Measurements from ENCODE around the gene SPINT4.
"Not testable (repeated sequence)": the region's sequence is repeated elsewhere in the genome, so short reads cannot be mapped to it uniquely, and the experiment has no call there.

Gene SPINT4

GRCh38 chr20:45722047-45722446 lies at the start of gene SPINT4:
Gene SPINT4 (plus strand): TSS chr20:45722347. CDS start chr20:45722368, 21 bp downstream.
- no peak for ATAC-seq

DNA sequence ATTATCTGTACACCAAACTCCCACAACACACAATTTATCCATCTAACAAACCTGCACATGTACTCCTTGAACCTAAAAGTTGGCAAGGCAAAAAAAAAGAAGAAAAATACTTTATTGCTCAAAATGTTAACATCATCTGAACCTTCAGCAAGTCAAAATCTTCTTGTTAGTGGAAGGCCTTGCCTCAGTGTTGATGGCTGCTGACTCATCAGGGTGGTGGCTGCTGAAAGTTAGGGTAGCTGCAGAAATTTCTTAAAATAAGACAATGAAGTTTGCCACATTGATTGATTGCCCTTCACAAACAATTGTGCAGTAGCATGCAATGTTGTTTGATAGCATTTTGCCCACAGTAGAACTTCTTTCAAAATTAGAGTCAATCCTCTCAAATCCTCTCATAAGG lies 49.4 kb upstream of the SPINT4 start:
- no peak for ATAC-seq

GRCh38 chr20:45679650-45680049 lies 42.5 kb upstream of the SPINT4 start:
- ATAC-seq = no peak

- ATAC-seq = no peak
Observed at GRCh38 chr20:45685896-45686295, 36.3 kb upstream of the SPINT4 start.

DNA sequence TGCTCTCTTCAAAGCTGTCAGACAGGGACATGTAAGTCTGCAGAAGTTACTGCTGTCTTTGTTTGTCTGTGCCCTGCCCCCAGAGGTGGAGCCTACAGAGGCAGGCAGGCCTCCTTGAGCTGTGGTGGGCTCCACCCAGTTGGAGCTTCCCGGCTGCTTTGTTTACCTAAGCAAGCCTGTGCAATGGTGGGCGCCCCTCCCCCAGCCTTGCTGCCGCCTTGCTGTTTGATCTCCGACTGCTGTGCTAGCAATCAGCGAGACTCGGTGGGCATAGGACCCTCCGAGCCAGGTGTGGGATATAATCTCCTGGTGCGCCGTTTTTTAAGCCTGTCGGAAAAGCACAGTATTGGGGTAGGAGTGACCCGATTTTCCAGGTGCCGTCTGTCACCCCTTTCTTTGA lies 28.8 kb upstream of the SPINT4 start:
- ATAC-seq = not testable (repeated sequence)

- no peak for ATAC-seq
Observed at GRCh38 chr20:45695496-45695895, 26.7 kb upstream of the SPINT4 start.

DNA sequence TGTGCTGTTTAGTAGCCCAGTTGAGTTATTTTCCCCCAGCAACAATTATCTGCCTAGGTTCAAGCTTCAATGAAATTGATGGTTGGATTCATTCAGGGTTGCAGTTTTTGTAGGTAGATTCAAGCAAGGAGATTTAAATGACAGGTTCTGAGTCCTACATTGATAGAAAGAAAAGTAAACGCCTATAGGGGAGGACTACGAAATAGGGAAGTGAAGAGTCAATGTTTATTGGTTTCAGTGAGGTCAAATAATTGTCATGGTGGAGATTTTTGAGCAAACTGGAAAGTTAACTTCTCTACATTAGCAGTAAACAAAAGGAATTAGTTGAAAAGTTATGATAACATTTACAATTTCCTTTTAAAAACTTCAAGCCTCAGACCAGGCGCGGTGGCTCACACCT lies 21.0 kb upstream of the SPINT4 start:
- ATAC-seq = no peak

DNA sequence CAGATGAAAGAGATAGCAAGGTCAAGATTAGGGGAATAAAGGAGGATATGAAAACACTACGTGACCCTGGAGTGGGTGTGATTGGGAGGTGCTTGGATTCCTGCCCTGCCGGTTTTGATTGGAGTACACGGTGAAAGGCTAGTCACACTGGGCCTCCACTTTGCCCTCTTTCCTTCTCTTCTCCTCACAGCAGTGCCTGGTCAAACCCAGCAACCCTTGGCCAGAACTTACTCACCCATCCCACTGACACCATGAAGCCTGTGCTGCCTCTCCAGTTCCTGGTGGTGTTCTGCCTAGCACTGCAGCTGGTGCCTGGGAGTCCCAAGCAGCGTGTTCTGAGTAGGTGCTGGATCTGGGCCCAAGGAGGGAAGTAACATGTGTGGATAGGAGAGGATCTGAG lies 20.3 kb upstream of the SPINT4 start, which contains the start of gene WFDC13:
Gene WFDC13, plus strand, starts transcription at position 166 of the 400 bp plus-strand sequence. Its CDS starts 86 bp downstream, at position 252.
- no peak for ATAC-seq

GRCh38 chr20:45704969-45705637 lies 17.0 kb upstream of the SPINT4 start, which contains the start of gene WFDC10B:
Gene WFDC10B (minus strand): TSS chr20:45705019. CDS start chr20:45685992, 19,027 bp downstream.
- ATAC-seq = no peak

- not testable (repeated sequence) for ATAC-seq
Observed at GRCh38 chr20:45716141-45716688, 5.9 kb upstream of the SPINT4 start.

GRCh38 chr20:45725134-45725533 lies 3.0 kb downstream of the SPINT4 start:
- no peak for ATAC-seq

- ATAC-seq = no peak
Observed at GRCh38 chr20:45727044-45727443, 4.9 kb downstream of the SPINT4 start.

DNA sequence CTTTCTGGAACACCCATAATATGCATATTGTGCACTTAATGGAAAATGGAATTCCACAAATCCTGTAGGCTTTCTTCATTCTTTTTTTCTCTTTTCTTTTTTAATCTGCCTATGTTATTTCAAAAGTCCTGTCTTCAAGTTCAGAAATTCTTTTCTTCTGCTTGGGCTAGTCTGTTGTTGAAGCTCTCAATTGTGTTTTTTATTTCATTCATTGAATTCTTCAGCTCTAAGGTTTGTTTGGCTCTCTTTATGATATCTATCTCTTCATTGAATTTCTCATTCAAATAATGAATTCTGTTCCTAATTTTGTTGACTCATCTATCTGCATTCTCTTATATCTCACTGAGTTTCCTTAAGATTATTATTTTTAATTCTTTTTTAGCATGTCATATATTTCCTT lies 10.1 kb downstream of the SPINT4 start:
- no peak for ATAC-seq

DNA sequence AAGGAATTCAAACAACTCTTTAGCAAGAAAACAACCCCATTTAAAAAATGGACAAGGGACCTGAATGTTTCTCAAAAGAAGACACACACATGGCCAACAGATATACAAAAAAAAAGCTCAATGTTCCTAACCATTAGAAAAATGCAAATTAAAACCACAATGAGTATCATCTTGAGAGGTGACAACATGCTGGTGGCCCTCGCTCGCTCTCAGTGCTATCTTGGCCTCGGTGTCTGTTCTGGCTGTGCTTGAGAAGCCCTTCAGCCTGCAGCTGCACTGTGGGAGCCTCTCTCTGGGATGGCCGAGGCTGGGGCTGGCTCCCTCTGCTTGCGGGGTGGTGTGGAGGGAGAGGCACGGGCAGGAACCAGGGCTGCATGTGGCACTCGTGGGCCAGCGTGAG lies 13.4 kb downstream of the SPINT4 start:
- no peak for ATAC-seq

DNA sequence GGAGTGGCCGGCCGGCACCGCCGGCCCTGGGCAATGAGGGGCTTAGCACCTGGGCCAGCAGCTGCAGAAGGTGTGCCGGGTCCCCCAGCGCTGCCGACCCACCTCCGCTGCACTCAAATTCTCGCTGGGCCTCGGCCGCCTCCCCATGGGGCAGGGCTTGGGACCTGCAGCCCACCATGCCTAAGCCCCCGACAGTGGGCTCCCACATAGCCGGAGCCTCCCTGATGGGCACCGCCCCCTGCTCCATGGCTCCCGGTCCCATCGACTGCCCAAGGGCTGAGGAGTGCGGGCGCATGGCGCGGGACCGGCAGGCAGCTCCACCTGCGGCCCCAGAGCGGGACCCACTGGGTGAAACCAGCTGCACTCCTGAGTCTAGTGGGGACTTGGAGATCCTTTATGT lies 13.8 kb downstream of the SPINT4 start:
- ATAC-seq = no peak

- ATAC-seq = no peak
Observed at GRCh38 chr20:45742596-45742995, 20.4 kb downstream of the SPINT4 start.

GRCh38 chr20:45745015-45745414 lies 22.9 kb downstream of the SPINT4 start:
- ATAC-seq = no peak

DNA sequence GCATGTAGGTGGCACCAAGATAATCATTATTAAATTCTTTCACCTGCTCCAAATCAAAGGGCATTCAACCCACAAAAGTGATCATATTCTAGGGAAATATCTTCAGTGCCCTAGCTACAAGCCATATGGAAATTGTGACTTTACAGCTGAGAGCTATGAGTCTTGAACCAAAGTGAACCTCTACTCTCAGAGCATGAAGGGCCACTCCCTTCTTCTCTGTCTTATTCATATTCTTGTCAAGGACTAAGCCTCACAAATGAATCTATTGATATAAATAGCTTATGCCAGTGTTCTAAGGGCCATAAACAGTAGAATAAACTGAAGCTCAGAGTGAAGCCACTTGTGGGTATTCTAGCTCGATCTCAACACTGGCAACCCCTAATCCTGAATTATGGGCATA lies 29.6 kb downstream of the SPINT4 start:
- peak in 1 of 2 donors; percentile 34 for ATAC-seq

GRCh38 chr20:45752746-45753145 lies 30.6 kb downstream of the SPINT4 start:
- peak; percentile 77 to 79 for ATAC-seq

- ATAC-seq = no peak
Observed at GRCh38 chr20:45758096-45758495, 35.9 kb downstream of the SPINT4 start.

DNA sequence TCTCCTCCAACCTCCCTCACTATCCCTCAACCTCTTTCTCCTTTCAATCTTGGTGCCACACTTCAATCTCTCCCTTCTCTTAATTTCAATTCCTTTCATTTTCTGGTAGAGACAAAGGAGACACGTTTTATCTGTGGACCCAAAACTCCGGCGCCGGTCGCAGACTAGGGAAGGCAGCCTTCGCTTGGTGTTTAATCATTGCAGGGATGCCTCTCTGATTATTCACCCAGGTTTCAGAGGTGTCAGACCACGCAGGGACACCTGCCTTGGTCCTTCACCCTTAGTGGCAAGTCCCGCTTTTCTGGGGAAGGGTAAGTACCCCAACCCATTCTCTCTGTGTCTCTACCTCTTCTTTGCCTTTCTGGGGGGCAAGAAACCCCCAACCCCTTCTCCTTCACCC lies 37.8 kb downstream of the SPINT4 start:
- ATAC-seq = not testable (repeated sequence)

- not testable (repeated sequence) for ATAC-seq
Observed at GRCh38 chr20:45761966-45762365, 39.8 kb downstream of the SPINT4 start.

- ATAC-seq = not testable (repeated sequence)
Observed at GRCh38 chr20:45764618-45765282, 42.6 kb downstream of the SPINT4 start.

DNA sequence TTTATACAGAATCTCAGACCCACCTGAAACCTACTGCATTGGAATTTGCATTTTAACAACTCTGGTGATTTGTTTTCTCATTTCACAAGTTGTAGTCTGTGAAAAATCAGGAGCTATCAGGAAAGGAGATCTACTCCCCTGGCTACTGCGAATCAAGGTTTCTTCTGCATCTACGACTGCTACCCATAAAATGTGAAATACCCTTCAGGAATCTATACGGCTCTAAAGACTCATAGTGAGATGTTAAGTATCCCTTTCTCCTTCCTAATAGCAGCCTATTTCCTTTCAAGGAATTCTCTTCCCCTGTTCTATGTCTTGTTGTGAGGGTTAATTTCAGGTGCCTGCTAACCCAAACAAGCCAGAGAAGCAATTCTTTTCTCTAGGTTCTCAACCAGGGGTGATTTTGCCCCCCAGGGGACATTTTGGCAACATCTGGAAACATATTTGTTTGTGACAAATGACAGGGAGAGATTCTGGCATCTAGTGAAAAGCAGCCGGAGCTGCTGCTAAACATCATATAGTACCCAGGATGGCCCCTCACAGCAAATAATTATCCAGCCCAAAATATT lies 43.2 kb downstream of the SPINT4 start:
- ATAC-seq = no peak

Measured in activated CD4-positive, CD25-positive, alpha-beta regulatory T cell treated with anti-CD3 and anti-CD28 coated beads, Interleukin-2, amount 50 U/mL, for 24 hours (primary cell).